Measurements from ENCODE around the gene SLC17A7. TPM values are rescaled to one million over a fixed set of nuclear protein-coding genes. Genes with fewer than 3 reads are reported as not detected.

The SLC17A7 gene
- total and polyA plus RNA-seq, 9 of the 15 experiments (the other 6 are each of a cell fraction or from before 2014, with no cell fraction given): 1.1 to 15.7 (median 2.4) TPM

- CTCF ChIA-PET (ENCODE audit: low intra/inter-chr PET ratio): no interaction called here
- FAIRE-seq: no peak
Measured at GRCh38 chr19:49419173-49419572, 22.2 kb downstream of the SLC17A7 start.

More at GRCh38 chr19:49419173-49419572, 22.2 kb downstream of the SLC17A7 start:
- Histone ChIP-seq H3K9me3 (replicated peaks; ENCODE audit: control insufficient read depth, insufficient read depth, low read depth, low read length) (no peaks in the 10 kb centered on the region), H3K4me3 (no peak overlapping the region), H3K36me3 (ENCODE audit: control insufficient read depth, insufficient read depth, low read length) (no peaks in the 10 kb centered on the region), H3K4me1 (replicated peaks in 1 of 2; ENCODE audit: control insufficient read depth in 2 of 2, insufficient read depth in 2 of 2, low read length in 2 of 2) (peaks cover 44 to 54% of the 10 kb centered on the region in 2 experiments), H3K9ac (ENCODE audit: insufficient read depth in 1 of 2, low read depth in 2 of 2, low read length in 2 of 2) (no peak overlapping the region), H3K9me1 (ENCODE audit: control insufficient read depth, insufficient read depth, low read length) (no peaks in the 10 kb centered on the region), H3K4me2 (ENCODE audit: insufficient read depth, low read length) (no peak overlapping the region), H3K79me2 (ENCODE audit: control insufficient read depth, insufficient read depth, low read length) (no peaks in the 10 kb centered on the region), H2AFZ (ENCODE audit: low read depth, low read length) (no peak overlapping the region), H4K20me1 (replicated peaks; ENCODE audit: control insufficient read depth, insufficient read depth, low read length) (no peaks in the 10 kb centered on the region), H3K27me3 (ENCODE audit: control insufficient read depth in 2 of 2, insufficient read depth in 2 of 2, low read length in 2 of 2) (no peaks in the 10 kb centered on the region), H3K27ac (ENCODE audit: extremely low read depth, low read depth, low read length) (no peak overlapping the region)
- WGBS (ENCODE audit: insufficient coverage, low coverage, missing lambda C conversion rate): 24% methylated on average over 2 of the region's 2 CpGs
- ATAC-seq: no peak
- POLR2A ChIA-PET: interaction anchor here (0.7 to 3.0 kb wide), 3 partner anchors 10 to 996 kb away, joined by 3 to 14 read pairs (median 4); no protein-coding TSS in a partner anchor
- intact Hi-C loops (cut with micrococcal nuclease): no loop called here
- no peak for DNase-seq (ENCODE audit: extremely low read depth in 1 of 4, low spot score in 3 of 4)
- no TSS peak for BruUV-seq (replicated peaks)
- no peak for TF ChIP-seq DPF2 (IDR thresholded peaks at IDR 0.05)
- TF ChIP-seq HNRNPH1 (optimal IDR thresholded peaks at IDR 0.05; ENCODE audit: low read depth, low read length): no peak
- TF ChIP-seq MED1 (CRISPR knock-in tag; IDR thresholded peaks at IDR 0.05; ENCODE audit: borderline replicate concordance): no peak
- TF ChIP-seq MAFK (IDR thresholded peaks at IDR 0.05; ENCODE audit: low read length): no peak
- no peak for TF ChIP-seq ZNF609 (CRISPR knock-in tag; IDR thresholded peaks at IDR 0.05; ENCODE audit: borderline replicate concordance)
- no peak for TF ChIP-seq ZNF280B (CRISPR knock-in tag; IDR thresholded peaks at IDR 0.05)
- no peak for TF ChIP-seq ETS2 (tag; IDR thresholded peaks at IDR 0.05; ENCODE audit: borderline replicate concordance, poor library complexity, severe bottlenecking)
- in situ Hi-C loops (cut with MboI): no loop called here
